Endothelial cell of umbilical vein (primary cell): ENCODE results near the gene CCPG1. TPM values are rescaled to one million over a fixed set of nuclear protein-coding genes. Genes with fewer than 3 reads are reported as not detected.
A peak's percentile ranks its signal among the peaks of the same experiment; 100 is the strongest.

Experiments
- BruUV-seq: library from RNA; stranded (reverse); fragments of 400-500 nt; replicated peaks from 2 replicates; lab custom pipeline; 2021; lab: Mats Ljungman, UMichigan
- CTCF ChIA-PET: fragments of 300-600, 350-600 bp; sonication (Branson Sonifier 250); formaldehyde crosslinking; loops from one replicate; lab custom pipeline; 2021; ENCODE audit warnings: antibody characterized with exemption, inconsistent platforms; lab: Charles Lee
- POLR2A ChIA-PET: fragments of 300-600, 350-600 bp; sonication (Branson Sonifier 250); formaldehyde crosslinking; loops from one replicate; lab custom pipeline; 2021; ENCODE audit warnings: antibody characterized with exemption, inconsistent platforms; lab: Charles Lee
- DNase-seq: peaks from one replicate; pipeline ENCODE4 v3.0.0-alpha.2; 2011; ENCODE audit warnings: low read depth, low spot score
- FAIRE-seq: peaks from 2 replicates; lab custom pipeline; 2011; peaks lifted over from hg19 to GRCh38; lab: Jason Lieb, UNC
- H2AFZ ChIP-seq: 2 replicates; pipeline ENCODE4 v1.6.0; 2012; ENCODE audit warnings: low read depth, low read length, control low read depth, inconsistent platforms
- H3K27ac ChIP-seq: 2 replicates; pipeline ENCODE4 v1.5.1; 2011; ENCODE audit warnings: low read depth, mild to moderate bottlenecking, control low read depth, low read length, moderate library complexity; ENCODE audit not compliant: insufficient read depth
- H3K27me3 ChIP-seq, 2 experiments: 2 replicates each; pipeline versions ENCODE4 v1.6.0 to v1.6.1; 2011; ENCODE audit warnings: low read length in 2 of 2, mixed read lengths in 1 of 2; ENCODE audit not compliant: control insufficient read depth in 2 of 2, insufficient read depth in 2 of 2
- H3K36me3 ChIP-seq, 2 experiments: 2 replicates in 1 of 2; 3 replicates in 1 of 2; pipeline ENCODE4 v1.5.1; 2011; ENCODE audit warnings: low read length in 2 of 2, mild to moderate bottlenecking in 1 of 2, moderate library complexity in 1 of 2; ENCODE audit not compliant: control insufficient read depth in 2 of 2, insufficient read depth in 2 of 2; ENCODE audit errors: extremely low read depth in 1 of 2
- H3K4me1 ChIP-seq: 3 replicates; pipeline ENCODE4 v1.5.1; 2011; ENCODE audit warnings: mild to moderate bottlenecking, low read length; ENCODE audit not compliant: control insufficient read depth, insufficient read depth; ENCODE audit errors: extremely low read depth
- H3K4me2 ChIP-seq: 2 replicates; pipeline ENCODE4 v1.6.1; 2011; ENCODE audit warnings: low read length, control low read depth, mixed read lengths; ENCODE audit not compliant: insufficient read depth
- H3K4me3 ChIP-seq, 3 experiments: fragments of 200-600 bp in 1 of 3; sonication (generic), shearing (Covaris generic) in 1 of 3; replicated peaks in 1 of 3; 2 replicates each; pipeline ENCODE4 v1.5.1; 2011 to 2016; ENCODE audit warnings: control low read depth in 3 of 3, low read length in 3 of 3, mild to moderate bottlenecking in 2 of 3, inconsistent platforms in 1 of 3, low read depth in 1 of 3, moderate library complexity in 1 of 3; ENCODE audit not compliant: insufficient read depth in 1 of 3
- H3K79me2 ChIP-seq: 2 replicates; pipeline ENCODE4 v1.6.0; 2012; ENCODE audit warnings: low read length, inconsistent platforms; ENCODE audit not compliant: control insufficient read depth, insufficient read depth
- H3K9ac ChIP-seq: replicated peaks from 2 replicates; pipeline ENCODE3; 2011; ENCODE audit warnings: low read length, control low read depth; ENCODE audit not compliant: insufficient read depth; ENCODE audit errors: extremely low read depth
- H3K9me1 ChIP-seq: replicated peaks from 3 replicates; pipeline ENCODE4 v1.6.0; 2011; ENCODE audit warnings: mild to moderate bottlenecking, low read length; ENCODE audit not compliant: control insufficient read depth, insufficient read depth; ENCODE audit errors: extremely low read depth
- H3K9me3 ChIP-seq: replicated peaks from 2 replicates; pipeline ENCODE4 v1.5.1; 2012; ENCODE audit warnings: low read length, inconsistent platforms; ENCODE audit not compliant: control insufficient read depth, insufficient read depth
- H4K20me1 ChIP-seq: replicated peaks from 2 replicates; pipeline ENCODE3; 2011; ENCODE audit warnings: mild to moderate bottlenecking, low read length; ENCODE audit not compliant: control insufficient read depth, insufficient read depth; ENCODE audit errors: extremely low read depth
- CTCF ChIP-seq, 2 donors: IDR thresholded peaks; 1 replicate in 1 of 2; 2 replicates in 1 of 2; pipeline ENCODE4 v1.5.1; 2011; ENCODE audit warnings: low read length in 2 of 2, mild to moderate bottlenecking in 2 of 2, moderate library complexity in 2 of 2, control low read depth in 1 of 2, inconsistent platforms in 1 of 2, low read depth in 1 of 2; ENCODE audit not compliant: insufficient read depth in 1 of 2; ENCODE audit errors: extremely low read depth in 1 of 2
- EZH2 ChIP-seq: IDR thresholded peaks from 2 replicates; pipeline ENCODE4 v1.6.1; 2012; ENCODE audit warnings: borderline replicate concordance, low read depth, mild to moderate bottlenecking, moderate library complexity, low read length, inconsistent platforms; ENCODE audit not compliant: severe bottlenecking
- FOS ChIP-seq: IDR thresholded peaks from 2 replicates; pipeline ENCODE4 v1.6.1; 2011; ENCODE audit warnings: mild to moderate bottlenecking, low read length, moderate library complexity, borderline replicate concordance; ENCODE audit not compliant: insufficient read depth
- GATA2 ChIP-seq: IDR thresholded peaks from 2 replicates; pipeline ENCODE4 v1.7.0; 2011; ENCODE audit warnings: low read depth, mild to moderate bottlenecking, moderate library complexity, mixed read lengths, low read length; ENCODE audit not compliant: insufficient read length, insufficient read depth
- JUN ChIP-seq: IDR thresholded peaks from 2 replicates; pipeline ENCODE4 v1.6.1; 2011; ENCODE audit warnings: borderline replicate concordance, low read depth; ENCODE audit not compliant: insufficient read length, insufficient read depth
- MYC ChIP-seq: IDR thresholded peaks from one replicate; pipeline ENCODE4 v1.6.1; 2011; ENCODE audit warnings: mild to moderate bottlenecking, low read depth, low read length
- POLR2A ChIP-seq: IDR thresholded peaks from 2 replicates; pipeline ENCODE4 v1.6.1; 2012; ENCODE audit warnings: low read depth, mild to moderate bottlenecking, control low read depth, low read length
- POLR2AphosphoS5 ChIP-seq: IDR thresholded peaks from 2 replicates; pipeline ENCODE4 v1.6.1; 2012; ENCODE audit warnings: low read depth, mild to moderate bottlenecking, control low read depth, low read length, moderate library complexity; ENCODE audit not compliant: insufficient read depth
- dilution Hi-C: fragments of 300-500 bp; cut with MboI; formaldehyde crosslinking; loops from one replicate; pipeline ENCODE4 v1.15.0; 2019; ENCODE audit warnings: low sequenced_read_pairs; ENCODE audit not compliant: extremely low pct_ligation_motif_present
- intact Hi-C: fragments of 100-400 bp; cut with micrococcal nuclease; formaldehyde crosslinking; loops from one replicate; pipeline ENCODE4 v1.10.0; 2022
- polyA plus RNA-seq, 4 experiments: library from polyadenylated mRNA; depleted of rRNA in 3 of 4; stranded (reverse) in 3 of 4; unstranded in 1 of 4; fragments of >200 nt; gene quantifications; 2 replicates each; pipeline versions ENCODE4 v1.2.1 to v1.2.3, GENCODE V29; 2011 to 2012; ENCODE audit warnings: missing spikeins in 1 of 4
- total RNA-seq: library from RNA; stranded (reverse); gene quantifications from 2 replicates; pipeline ENCODE4 v1.2.3, GENCODE V29; 2021
- TF ChIP-seq, protein P1 (sequence below): IDR thresholded peaks from 2 replicates; pipeline ENCODE4 v1.6.1; 2011; ENCODE audit not compliant: insufficient read depth, insufficient read length

CCPG1 gene
- total and polyA plus RNA-seq, 2 donors (not counting 3 experiments of a cell fraction or from before 2014, with no cell fraction given), result 19.1 to 58.5 TPM

- CTCF ChIA-PET, result no interaction called here
- Histone ChIP-seq H3K79me2 (peaks cover 6% of the 10 kb centered on the region), H3K4me2 (peak overlapping the region; percentile 74)
Observed at GRCh38 chr15:55403531-55403930, 4.6 kb downstream of the CCPG1 start.

More at GRCh38 chr15:55403531-55403930, 4.6 kb downstream of the CCPG1 start:
- BruUV-seq, result no TSS peak
- no peaks in the 10 kb centered on the region for H3K27me3 ChIP-seq
- no peaks in the 10 kb centered on the region for H3K9me3 ChIP-seq
- H2AFZ ChIP-seq, result peak overlapping the region; percentile 11
- H3K9ac ChIP-seq, result no peak overlapping the region
- DNase-seq (peak; percentile 61), FAIRE-seq (peak; percentile 71)
- no peaks in the 10 kb centered on the region for H3K36me3 ChIP-seq
- peaks cover 24% of the 10 kb centered on the region for H3K4me1 ChIP-seq
- peak overlapping the region; percentile 38 for H3K27ac ChIP-seq
- POLR2A ChIA-PET, result no interaction called here
- intact Hi-C loops, result no loop called here
- H3K9me1 ChIP-seq, result no peaks in the 10 kb centered on the region
- no peak for TF ChIP-seq FOS
- TF ChIP-seq, protein P1, sequence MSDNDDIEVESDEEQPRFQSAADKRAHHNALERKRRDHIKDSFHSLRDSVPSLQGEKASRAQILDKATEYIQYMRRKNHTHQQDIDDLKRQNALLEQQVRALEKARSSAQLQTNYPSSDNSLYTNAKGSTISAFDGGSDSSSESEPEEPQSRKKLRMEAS, result no peak
- TF ChIP-seq POLR2A, result no peak
- no peak for TF ChIP-seq EZH2
- no peak for TF ChIP-seq JUN
- no peak for TF ChIP-seq CTCF (IDR thresholded peaks at IDR 0.05; ENCODE audit: extremely low read depth in 1 of 2, insufficient read depth in 1 of 2, low read depth in 1 of 2, low read length in 2 of 2)
- TF ChIP-seq POLR2AphosphoS5, result no peak
- no peak for TF ChIP-seq MYC
- TF ChIP-seq GATA2, result no peak
- no peaks in the 10 kb centered on the region for H4K20me1 ChIP-seq
- no peak overlapping the region for H3K4me3 ChIP-seq
- dilution Hi-C loops, result no loop called here
